ENCODE data around the gene FASTKD2. TPM values are rescaled to one million over a fixed set of nuclear protein-coding genes. Genes with fewer than 3 reads are reported as not detected.

Gene FASTKD2
- total RNA-seq (10 to 100 TPM; 27.3 to 35.3 (median 32.0) TPM), polyA plus RNA-seq (10 to 100 TPM in 1 of 3 donors, 1 to 10 TPM in 2; 6.2 to 16.4 (median 8.4) TPM)

DNA sequence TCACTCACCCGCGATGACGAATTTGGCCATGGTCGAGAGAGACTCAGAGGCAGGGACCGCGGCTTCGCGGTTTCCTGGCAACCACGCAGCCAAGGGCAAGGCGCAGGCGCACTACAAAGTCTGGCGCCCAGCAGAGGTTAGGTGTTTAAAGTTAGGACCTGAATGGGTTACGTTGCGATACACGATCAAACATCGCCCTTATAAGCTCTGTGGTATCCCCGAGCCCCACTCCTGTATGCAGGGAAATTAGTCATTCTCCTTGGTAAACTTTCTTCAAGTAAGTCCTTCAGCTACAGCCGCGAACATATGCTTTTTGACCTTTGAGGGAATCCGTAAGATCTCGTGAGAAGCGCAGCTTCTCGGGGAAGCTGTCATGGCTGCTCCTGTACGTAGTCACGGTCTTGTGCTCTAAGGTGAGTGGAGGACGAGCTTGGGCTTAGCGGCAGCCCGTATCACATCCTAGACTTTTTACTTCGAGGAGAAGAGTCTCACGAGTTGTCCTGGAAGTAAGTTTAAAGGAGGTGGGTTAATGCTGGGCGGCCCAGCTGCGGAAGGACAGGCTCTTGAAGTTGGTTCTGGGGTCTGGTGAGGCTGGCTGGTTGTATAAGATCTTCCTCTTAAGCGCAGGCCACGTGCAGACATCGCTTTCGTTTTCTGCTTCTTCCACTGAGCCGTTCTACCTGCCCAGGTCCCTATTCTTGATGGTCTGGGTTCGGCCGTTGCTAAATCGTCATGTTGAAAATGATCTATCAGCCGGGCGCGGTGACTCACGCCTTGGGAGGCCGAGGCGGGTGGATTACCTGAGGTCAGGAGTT lies at the start of gene FASTKD2, which contains the start of gene MDH1B:
TSS of gene FASTKD2 (plus strand) at position 365 of the 815 bp plus-strand sequence. CDS start 1,088 bp downstream, outside the sequence.
TSS of gene MDH1B (minus strand) at position 87 of the 815 bp plus-strand sequence. CDS start at position 30, 57 bp downstream.
- peaks cover 0 to 21% (median 0%) of the 10 kb centered on the region in 4 donors for H3K36me3 ChIP-seq
- H3K27ac ChIP-seq, result peak within 1 kb of the TSS; percentile 81 to 93 (median 87)
- peak; percentile 76 to 93 (median 88) for TF ChIP-seq POLR2AphosphoS5 (IDR thresholded peaks at IDR 0.05)
- TF ChIP-seq EP300 (IDR thresholded peaks at IDR 0.05), result no peak
- TF ChIP-seq POLR2A (IDR thresholded peaks at IDR 0.05), result peak; percentile 42 to 43
- TF ChIP-seq, protein P1, sequence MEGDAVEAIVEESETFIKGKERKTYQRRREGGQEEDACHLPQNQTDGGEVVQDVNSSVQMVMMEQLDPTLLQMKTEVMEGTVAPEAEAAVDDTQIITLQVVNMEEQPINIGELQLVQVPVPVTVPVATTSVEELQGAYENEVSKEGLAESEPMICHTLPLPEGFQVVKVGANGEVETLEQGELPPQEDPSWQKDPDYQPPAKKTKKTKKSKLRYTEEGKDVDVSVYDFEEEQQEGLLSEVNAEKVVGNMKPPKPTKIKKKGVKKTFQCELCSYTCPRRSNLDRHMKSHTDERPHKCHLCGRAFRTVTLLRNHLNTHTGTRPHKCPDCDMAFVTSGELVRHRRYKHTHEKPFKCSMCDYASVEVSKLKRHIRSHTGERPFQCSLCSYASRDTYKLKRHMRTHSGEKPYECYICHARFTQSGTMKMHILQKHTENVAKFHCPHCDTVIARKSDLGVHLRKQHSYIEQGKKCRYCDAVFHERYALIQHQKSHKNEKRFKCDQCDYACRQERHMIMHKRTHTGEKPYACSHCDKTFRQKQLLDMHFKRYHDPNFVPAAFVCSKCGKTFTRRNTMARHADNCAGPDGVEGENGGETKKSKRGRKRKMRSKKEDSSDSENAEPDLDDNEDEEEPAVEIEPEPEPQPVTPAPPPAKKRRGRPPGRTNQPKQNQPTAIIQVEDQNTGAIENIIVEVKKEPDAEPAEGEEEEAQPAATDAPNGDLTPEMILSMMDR (IDR thresholded peaks at IDR 0.05), result no peak
- H3K9me3 ChIP-seq, result no peaks in the 10 kb centered on the region
- no peaks in the 10 kb centered on the region for H3K27me3 ChIP-seq
- WGBS, 2 donors, result 0% methylated on average over 46 of the region's 46 CpGs
- H3K4me3 ChIP-seq, result peak within 1 kb of the TSS; percentile 66 to 88 (median 74)
- intact Hi-C loops (cut with DNase I), result loop anchor here (2.0 to 10.0 kb wide), 2 partner anchors 763 to 859 kb away; partner anchors contain the start of genes CREB1 and METTL21A
- H3K4me1 ChIP-seq, result peaks cover 0 to 38% (median 30%) of the 10 kb centered on the region in 4 donors
- peak; percentile 95 for DNase-seq

DNA sequence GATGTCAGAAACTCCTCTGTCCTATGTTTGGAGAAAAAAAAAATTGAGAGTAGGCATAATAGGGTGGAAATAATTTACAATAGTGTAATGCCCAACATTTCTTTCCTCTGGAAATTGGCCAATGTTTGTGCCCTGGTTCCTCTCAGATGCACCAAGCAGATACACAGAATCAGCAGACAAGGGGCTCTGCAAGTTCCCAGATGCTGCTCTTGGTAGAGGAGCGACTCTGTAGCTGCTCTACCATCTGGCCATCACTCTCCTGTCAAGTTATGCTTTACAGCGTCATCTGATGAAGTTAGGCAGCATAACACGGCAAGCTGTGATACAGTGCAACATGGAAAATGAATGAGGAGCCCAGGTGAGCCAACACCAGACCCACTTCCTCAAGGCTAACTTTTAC lies 48.8 kb upstream of the FASTKD2 start:
- TF ChIP-seq POLR2A (IDR thresholded peaks at IDR 0.05), result no peak
- no peak for TF ChIP-seq EP300 (IDR thresholded peaks at IDR 0.05)
- TF ChIP-seq POLR2AphosphoS5 (IDR thresholded peaks at IDR 0.05), result no peak
- TF ChIP-seq, protein P1 (IDR thresholded peaks at IDR 0.05), result no peak
- Histone ChIP-seq H3K27me3 (no peaks in the 10 kb centered on the region), H3K36me3 (no peaks in the 10 kb centered on the region), H3K27ac (no peak overlapping the region), H3K4me1 (no peaks in the 10 kb centered on the region), H3K4me3 (no peak overlapping the region), H3K9me3 (no peaks in the 10 kb centered on the region)
- no peak for DNase-seq
- WGBS, 2 donors, result 91% methylated on average over 3 of the region's 3 CpGs
- intact Hi-C loops (cut with DNase I), result no loop called here

DNA sequence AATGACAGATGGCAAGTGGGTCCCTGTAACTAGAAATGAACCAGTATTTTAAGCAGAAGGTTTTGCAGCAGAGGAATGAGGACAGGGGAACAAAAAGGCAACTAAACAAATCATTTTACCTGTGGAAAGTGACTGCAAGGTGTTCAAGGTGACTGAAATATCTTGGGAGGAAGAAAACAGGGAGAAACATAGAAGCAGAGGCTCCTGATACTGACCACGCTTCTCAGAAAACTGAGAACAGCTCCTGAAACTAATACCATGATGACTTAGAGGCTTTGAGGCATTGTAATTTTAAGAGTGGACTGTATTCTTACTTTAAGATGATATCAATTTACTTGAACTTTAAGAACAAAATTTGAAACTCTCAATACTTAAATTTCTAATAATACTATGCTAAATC lies 47.1 kb upstream of the FASTKD2 start, which contains the start of gene DYTN:
TSS of gene DYTN (minus strand) at position 101 of the 400 bp plus-strand sequence. CDS start 117 bp downstream, outside the sequence.
- Histone ChIP-seq H3K9me3 (no peaks in the 10 kb centered on the region), H3K4me1 (no peaks in the 10 kb centered on the region), H3K27me3 (no peaks in the 10 kb centered on the region), H3K27ac (no peak within 1 kb of the TSS), H3K4me3 (no peak within 1 kb of the TSS), H3K36me3 (no peaks in the 10 kb centered on the region)
- TF ChIP-seq POLR2A (IDR thresholded peaks at IDR 0.05) (no peak), EP300 (IDR thresholded peaks at IDR 0.05) (no peak), POLR2AphosphoS5 (IDR thresholded peaks at IDR 0.05) (no peak)
- TF ChIP-seq, protein P1 (IDR thresholded peaks at IDR 0.05), result no peak
- no peak for DNase-seq
- 86% methylated on average over 1 of the region's 1 CpG for WGBS, 2 donors
- intact Hi-C loops (cut with DNase I), result no loop called here

DNA sequence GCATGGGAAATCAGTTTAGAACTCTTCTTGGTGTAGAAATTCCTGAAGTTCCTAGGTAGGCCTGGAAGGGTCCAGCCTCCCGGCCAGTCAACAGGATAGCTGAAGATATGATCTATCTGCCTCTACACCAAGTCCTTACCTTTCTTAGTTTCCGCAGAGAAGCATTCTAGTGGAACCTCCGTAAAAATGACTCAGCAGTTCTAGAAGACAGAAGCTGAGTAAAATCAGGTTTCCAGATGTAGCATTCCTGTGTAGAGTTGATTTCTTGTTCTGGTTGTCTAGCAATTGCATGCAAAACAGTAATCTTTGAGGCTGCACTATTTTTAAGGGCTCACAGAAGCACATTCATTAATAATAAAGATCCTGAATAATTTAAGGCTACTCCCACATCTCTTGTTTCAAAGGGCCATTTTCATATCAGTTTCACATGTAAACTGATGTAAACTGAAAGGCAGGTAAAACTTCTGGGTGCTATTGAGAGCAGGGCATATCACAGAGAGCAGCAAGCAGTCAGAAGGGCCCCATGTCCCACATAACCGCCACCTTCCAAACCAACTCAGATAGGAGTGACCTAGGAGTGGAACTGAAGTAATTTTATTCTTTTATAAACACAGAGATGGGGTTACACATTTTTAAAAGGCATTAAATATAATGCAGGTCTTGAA lies 44.0 kb upstream of the FASTKD2 start:
- intact Hi-C loops (cut with DNase I), result no loop called here
- DNase-seq, result no peak
- no peaks in the 10 kb centered on the region for H3K4me1 ChIP-seq
- TF ChIP-seq POLR2AphosphoS5 (IDR thresholded peaks at IDR 0.05) (no peak), POLR2A (IDR thresholded peaks at IDR 0.05) (no peak), EP300 (IDR thresholded peaks at IDR 0.05) (no peak)
- TF ChIP-seq, protein P1 (IDR thresholded peaks at IDR 0.05), result no peak
- no peaks in the 10 kb centered on the region for H3K27me3 ChIP-seq
- no peaks in the 10 kb centered on the region for H3K36me3 ChIP-seq
- WGBS, 2 donors, result 67 to 92% methylated on average over 4 of the region's 4 CpGs
- H3K4me3 ChIP-seq, result no peak overlapping the region
- no peak overlapping the region for H3K27ac ChIP-seq
- no peaks in the 10 kb centered on the region for H3K9me3 ChIP-seq
